NB4 (cell line): ENCODE measurements around the gene IFI30.
A peak's percentile ranks its signal among the peaks of the same experiment; 100 is the strongest.

Experiments
- CTCF ChIP-seq: IDR thresholded peaks from one replicate; pipeline ENCODE4 v1.5.1; 2012; ENCODE audit warnings: low read depth, low read length
- MYC ChIP-seq: IDR thresholded peaks from 2 replicates; pipeline ENCODE4 v1.6.1; 2011; ENCODE audit warnings: low read depth, low read length

GRCh38 chr19:18203863-18204393, 30.3 kb downstream of the IFI30 start, which contains the start of gene RAB3A:
- TF ChIP-seq CTCF = no peak
- TF ChIP-seq MYC = 0 out of 2 replicates have a peak, but pooled peaks have one; percentile 7
